NB4 (cell line): ENCODE measurements around the gene RANBP3.

Experiments used
- DNase-seq: peaks from one replicate; pipeline ENCODE4 v3.0.0; 2010; ENCODE audit warnings: low read depth
- H3K4me3 ChIP-seq: one replicate; pipeline ENCODE4 v1.5.1; 2011; ENCODE audit warnings: mild to moderate bottlenecking, low read depth, low read length, moderate library complexity
- CTCF ChIP-seq: IDR thresholded peaks from one replicate; pipeline ENCODE4 v1.5.1; 2012; ENCODE audit warnings: low read depth, low read length
- MAX ChIP-seq: IDR thresholded peaks from 2 replicates; pipeline ENCODE4 v1.6.1; 2011; ENCODE audit warnings: low read depth, low read length
- MYC ChIP-seq: IDR thresholded peaks from 2 replicates; pipeline ENCODE4 v1.6.1; 2011; ENCODE audit warnings: low read depth, low read length
- POLR2A ChIP-seq: IDR thresholded peaks from 2 replicates; pipeline ENCODE4 v1.6.1; 2011; ENCODE audit warnings: mild to moderate bottlenecking; ENCODE audit not compliant: insufficient read length; ENCODE audit errors: extremely low read depth

The RANBP3 gene

GRCh38 chr19:5894704-5895349 is 83.1 kb downstream of the RANBP3 start:
- TF ChIP-seq CTCF (no peak), POLR2A (no peak), MAX (no peak), MYC (no peak)
- no peak for DNase-seq
- H3K4me3 ChIP-seq = no peak overlapping the region

GRCh38 chr19:5893907-5894703 is 83.8 kb downstream of the RANBP3 start:
- DNase-seq = no peak
- no peak for TF ChIP-seq MYC
- no peak for TF ChIP-seq POLR2A
- TF ChIP-seq MAX = no peak
- TF ChIP-seq CTCF = no peak
- H3K4me3 ChIP-seq = no peak overlapping the region

GRCh38 chr19:5893296-5893903 is 84.5 kb downstream of the RANBP3 start:
- no peak for DNase-seq
- no peak for TF ChIP-seq MYC
- TF ChIP-seq POLR2A = no peak
- TF ChIP-seq MAX = no peak
- TF ChIP-seq CTCF = no peak

GRCh38 chr19:5892772-5893275 is 85.1 kb downstream of the RANBP3 start:
- DNase-seq = no peak
- TF ChIP-seq POLR2A = no peak
- no peak for TF ChIP-seq CTCF
- no peak for TF ChIP-seq MAX
- TF ChIP-seq MYC = no peak
- no peak overlapping the region for H3K4me3 ChIP-seq

More at GRCh38 chr19:5893296-5893903, 84.5 kb downstream of the RANBP3 start:
- H3K4me3 ChIP-seq = no peak overlapping the region

- peak; percentile 44 for DNase-seq
- H3K4me3 ChIP-seq = no peak overlapping the region
- TF ChIP-seq MYC = no peak
- peak; percentile 49 for TF ChIP-seq CTCF
- TF ChIP-seq POLR2A = peak; percentile 16
Observed at GRCh38 chr19:5891938-5892771, 85.8 kb downstream of the RANBP3 start.
